HG02678 (cell line): ENCODE data around the gene STX16.
A peak's percentile ranks its signal among the peaks of the same experiment; 100 is the strongest.
"Not testable (repeated sequence)": the region's sequence is repeated elsewhere in the genome, so short reads cannot be mapped to it uniquely, and the experiment has no call there.

Source experiments
- ATAC-seq: cut with Tn5 transposase; IDR thresholded peaks from one replicate; pipeline ENCODE4 v1.9.1; 2021; ENCODE audit warnings: mild to moderate bottlenecking, moderate library complexity; ENCODE audit not compliant: unreplicated experiment

The STX16 gene

DNA sequence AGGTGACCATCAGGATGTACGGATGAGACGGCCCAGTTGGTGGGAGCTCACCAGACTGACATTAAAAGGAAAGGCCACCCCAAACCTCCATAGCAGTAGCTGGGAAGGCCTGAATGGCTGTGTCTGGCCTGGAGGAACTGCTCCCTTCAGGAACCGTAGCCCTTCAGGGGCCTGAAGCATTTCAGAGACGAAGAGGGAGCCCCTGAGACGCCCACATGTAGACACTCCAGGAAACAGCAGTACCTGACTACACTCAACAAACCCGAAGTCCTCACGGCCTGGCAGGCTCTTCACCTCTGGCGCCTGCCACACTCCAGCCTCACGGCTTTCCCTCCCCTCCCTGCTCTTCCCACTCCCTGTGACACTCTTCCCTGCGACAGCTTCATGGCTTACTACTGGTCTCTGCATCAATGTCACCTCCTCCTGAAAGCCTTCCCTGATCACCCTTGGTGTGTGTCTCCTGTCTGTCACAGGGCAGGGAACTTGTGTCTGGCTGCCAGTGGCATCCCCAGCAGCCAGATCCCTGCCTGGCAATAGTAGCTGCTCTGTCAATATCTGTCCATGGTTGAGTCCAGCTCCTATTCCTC, 14.6 kb upstream of the STX16 start:
- no peak for ATAC-seq

DNA sequence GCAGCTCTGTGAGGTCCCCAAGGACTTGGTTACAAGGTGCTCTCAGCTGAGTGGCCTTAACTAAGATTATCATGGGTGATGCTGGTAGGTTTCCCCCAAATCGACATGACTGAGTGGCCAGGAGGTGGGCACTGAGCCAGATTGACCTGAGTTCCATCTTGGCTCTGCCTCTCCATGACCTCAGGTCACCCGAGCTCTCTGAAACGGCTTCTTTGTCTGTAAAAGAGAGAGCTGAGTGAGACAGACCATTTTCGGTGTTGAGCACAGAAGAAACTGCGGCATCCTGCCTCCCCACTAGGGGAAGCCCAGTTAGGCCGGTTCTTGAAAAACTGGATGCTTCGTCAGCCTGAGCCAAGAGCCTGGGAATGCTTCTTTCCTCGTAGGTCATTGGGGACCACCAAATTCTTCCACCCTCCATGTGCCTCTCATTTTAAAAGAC, 14.1 kb upstream of the STX16 start:
- no peak for ATAC-seq

- no peak for ATAC-seq
Measured at GRCh38 chr20:58637466-58638213, 13.4 kb upstream of the STX16 start.

DNA sequence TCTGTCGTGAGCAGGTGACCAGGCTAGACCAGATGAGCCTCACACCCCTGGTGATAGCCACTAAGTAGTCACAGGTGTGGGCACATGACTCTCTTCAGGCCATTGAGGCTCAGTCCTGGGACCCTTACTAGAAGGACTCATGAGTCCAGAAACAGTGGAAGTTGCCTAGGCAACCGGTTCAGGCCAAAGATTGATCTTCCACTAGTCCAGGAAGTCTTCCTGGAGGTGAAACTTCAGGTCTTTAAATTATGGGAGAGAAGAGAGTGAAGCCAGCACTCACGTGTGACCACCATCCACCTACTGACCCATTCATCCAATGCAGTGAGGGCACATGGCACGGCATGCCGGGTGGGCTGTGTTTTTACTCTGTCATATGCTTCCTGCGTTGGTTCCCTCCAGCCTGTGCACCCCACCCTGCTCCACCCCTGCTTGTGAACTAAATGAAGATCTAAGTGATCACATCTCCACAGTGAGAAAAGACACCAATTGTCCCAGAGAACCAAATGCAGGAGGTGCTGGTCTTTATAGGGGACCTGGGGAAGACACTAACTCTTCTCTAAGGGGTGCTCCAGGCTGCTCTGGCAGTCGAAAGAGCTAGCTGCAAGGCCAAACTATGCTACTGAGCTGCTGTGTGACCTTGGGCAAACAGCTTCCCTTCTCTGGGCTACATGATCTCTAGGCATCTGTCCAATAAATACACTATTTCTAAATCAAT, 12.5 kb upstream of the STX16 start:
- ATAC-seq, result no peak

GRCh38 chr20:58639182-58640146, 11.6 kb upstream of the STX16 start:
- no peak for ATAC-seq

- no peak for ATAC-seq
Measured at GRCh38 chr20:58640446-58640845, 10.6 kb upstream of the STX16 start.

- no peak for ATAC-seq
Measured at GRCh38 chr20:58642441-58642840, 8.6 kb upstream of the STX16 start.

DNA sequence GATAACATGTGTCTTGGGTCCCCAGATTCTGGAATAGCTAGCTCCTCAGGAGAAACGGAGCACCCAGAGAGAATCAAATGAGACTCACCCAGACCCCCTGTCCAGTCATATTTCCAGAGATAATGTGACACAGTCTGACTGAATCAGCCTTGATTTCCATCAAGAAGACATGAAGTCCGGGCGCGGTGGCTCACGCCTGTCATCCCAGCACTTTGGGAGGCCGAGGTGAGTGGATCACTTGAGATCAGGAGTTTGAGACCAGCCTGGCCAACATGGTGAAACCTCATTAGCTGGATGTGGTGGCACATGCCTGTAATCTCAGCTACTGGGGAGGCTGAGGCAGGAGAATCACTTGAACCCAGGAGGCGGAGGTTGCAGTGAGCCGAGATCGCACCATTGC, 8.2 kb upstream of the STX16 start:
- not testable (repeated sequence) for ATAC-seq

DNA sequence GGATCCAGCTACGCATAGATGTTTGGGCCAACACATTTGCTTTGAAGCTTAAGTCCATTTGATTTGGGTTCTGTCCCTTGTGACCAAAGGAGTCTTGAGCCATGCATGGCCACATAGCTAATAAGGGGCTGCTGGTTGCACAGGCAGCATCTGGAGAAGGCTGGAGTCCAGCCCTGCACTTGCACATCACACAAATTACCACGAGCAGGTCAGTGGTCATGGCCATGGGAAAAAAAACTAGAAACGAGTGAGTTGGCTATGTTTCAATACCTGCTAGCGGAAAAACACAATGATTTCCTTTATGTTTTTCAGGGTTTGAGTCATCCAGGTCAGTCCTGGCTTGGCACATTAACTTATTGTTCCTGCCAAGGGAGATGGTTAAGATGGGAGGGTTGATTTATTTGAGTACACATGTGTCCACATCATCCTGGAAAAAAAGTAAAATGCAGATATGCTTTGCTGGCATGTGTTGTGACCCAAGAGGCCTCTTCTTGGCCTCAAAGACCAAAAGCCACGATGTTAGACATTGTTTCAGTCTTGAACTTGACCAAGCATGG, 5.6 kb upstream of the STX16 start:
- no peak for ATAC-seq

DNA sequence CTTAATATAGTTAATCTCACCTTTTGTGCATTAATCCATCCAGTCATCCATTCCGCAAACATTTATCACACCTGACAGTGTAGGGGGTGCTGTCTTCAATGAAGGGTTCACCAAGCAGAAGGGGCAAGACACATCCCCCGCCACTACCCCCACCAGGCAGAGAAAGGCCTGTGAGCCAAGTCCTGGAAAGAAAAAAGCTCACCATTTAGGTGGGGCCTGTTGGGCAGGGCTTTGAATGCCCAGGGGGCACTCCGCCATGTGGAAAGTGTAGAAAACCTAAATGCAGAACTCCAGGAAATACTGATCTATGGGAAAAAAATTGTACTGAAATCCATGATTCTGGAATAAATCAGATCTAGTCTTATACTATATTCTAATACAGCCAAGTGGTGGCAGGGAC, 4.8 kb upstream of the STX16 start:
- ATAC-seq, result no peak

- no peak for ATAC-seq
Measured at GRCh38 chr20:58646703-58647102, 4.4 kb upstream of the STX16 start.

DNA sequence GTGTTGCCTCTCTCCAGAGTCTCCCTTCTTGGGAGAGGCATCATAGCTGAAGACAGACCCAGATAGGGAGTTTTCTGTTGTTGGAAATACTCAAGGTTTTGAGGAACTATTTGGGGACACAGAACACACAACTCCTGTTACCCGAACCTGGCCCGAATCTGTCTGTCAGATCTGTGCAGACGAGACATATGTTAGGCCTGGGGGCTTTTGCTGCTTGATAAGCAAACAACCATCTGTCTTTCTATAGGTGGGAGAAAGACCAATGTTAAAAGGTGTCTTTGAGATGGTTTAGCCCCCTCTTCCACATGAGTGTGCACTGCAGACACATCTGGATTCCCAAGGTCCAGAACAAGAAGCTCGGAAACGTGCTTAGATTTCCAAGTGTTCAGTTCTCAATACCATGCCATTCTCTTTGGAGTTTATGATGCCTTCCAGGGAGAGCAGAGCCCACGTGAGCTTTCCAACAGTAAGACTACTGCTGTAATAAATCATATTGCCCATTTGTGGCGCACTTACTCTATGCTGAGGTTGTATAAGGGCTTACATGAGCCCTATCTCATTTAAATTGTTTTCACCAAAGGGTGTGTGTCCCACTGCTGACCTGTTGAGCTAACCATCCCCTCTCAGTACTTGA, 3.8 kb upstream of the STX16 start:
- no peak for ATAC-seq

DNA sequence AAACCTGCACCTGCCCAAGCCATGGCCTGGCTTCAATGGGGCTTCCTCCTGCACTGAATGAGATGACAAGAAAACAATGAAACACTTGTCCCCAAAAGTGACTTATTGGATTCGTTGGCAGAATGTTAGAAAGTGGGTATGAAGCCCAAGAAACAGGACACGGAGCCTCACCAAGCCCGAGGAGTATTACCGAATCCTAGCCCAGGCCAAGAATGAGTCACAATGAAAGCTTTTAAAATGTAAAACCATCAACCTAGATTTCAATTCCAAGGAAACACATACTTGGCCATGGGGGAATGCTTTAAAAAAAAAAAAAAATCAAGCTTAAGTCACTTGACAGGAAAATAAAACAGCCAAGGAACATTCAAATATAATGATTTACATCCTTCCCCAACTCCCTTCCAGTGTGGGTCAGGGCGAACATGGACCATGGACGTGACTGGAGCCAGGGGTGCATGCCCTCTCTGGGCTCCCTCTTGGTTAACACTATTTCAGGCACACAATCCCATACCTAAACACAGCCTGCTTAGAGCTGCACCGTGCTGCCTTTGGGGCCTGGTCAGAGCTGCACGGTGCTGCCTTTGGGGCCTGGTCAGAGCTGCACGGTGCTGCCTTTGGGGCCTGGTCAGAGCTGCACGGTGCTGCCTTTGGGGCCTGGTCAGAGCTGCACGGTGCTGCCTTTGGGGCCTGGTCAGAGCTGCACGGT, 3.1 kb upstream of the STX16 start:
- ATAC-seq, result no peak

- ATAC-seq, result not testable (repeated sequence)
Measured at GRCh38 chr20:58648502-58648825, 2.6 kb upstream of the STX16 start.

- no peak for ATAC-seq
Measured at GRCh38 chr20:58649288-58650180, 1.5 kb upstream of the STX16 start.

- peak; percentile 17 for ATAC-seq
Measured at GRCh38 chr20:58650181-58650775, 805 bp upstream of the STX16 start.

- ATAC-seq, result no peak
Measured at GRCh38 chr20:58651559-58651945, 469 bp downstream of the STX16 start.

GRCh38 chr20:58651946-58652605, 993 bp downstream of the STX16 start:
- ATAC-seq, result peak; percentile 51
